Caco-2 (cell line): ENCODE measurements around the gene IL15. TPM values are rescaled to one million over a fixed set of nuclear protein-coding genes. Genes with fewer than 3 reads are reported as not detected.
A peak's percentile ranks its signal among the peaks of the same experiment; 100 is the strongest.

Source experiments
- BruUV-seq: library from RNA; stranded (reverse); fragments of 400-500 nt; replicated peaks from 2 replicates; lab custom pipeline; 2021; lab: Mats Ljungman, UMichigan
- CTCF ChIA-PET: fragments of 300-600 bp; sonication (Branson Sonifier 250); formaldehyde crosslinking; loops from one replicate; lab custom pipeline; 2022; ENCODE audit warnings: antibody characterized with exemption; lab: Charles Lee
- POLR2A ChIA-PET: fragments of 300-600 bp; sonication (Branson Sonifier 250); formaldehyde crosslinking; loops from one replicate; lab custom pipeline; 2022; ENCODE audit warnings: antibody characterized with exemption; lab: Charles Lee
- DNase-seq, 2 experiments: peaks; one replicate each; pipeline versions ENCODE4 v3.0.0 to v3.0.0-alpha.2; 2020 to 2022
- H3K27me3 ChIP-seq: replicated peaks from 2 replicates; pipeline ENCODE4 v1.6.0; 2011; ENCODE audit warnings: low read length; ENCODE audit not compliant: control insufficient read depth, insufficient read depth
- H3K36me3 ChIP-seq: 2 replicates; pipeline ENCODE4 v1.5.1; 2011; ENCODE audit warnings: low read length; ENCODE audit not compliant: control insufficient read depth, insufficient read depth
- H3K4me1 ChIP-seq: fragments of 250-450 bp; sonication (Bioruptor Pico); 2 replicates; pipeline ENCODE4 v1.5.1; 2020; ENCODE audit warnings: mild to moderate bottlenecking
- H3K4me3 ChIP-seq: 2 replicates; pipeline ENCODE4 v1.5.1; 2011; ENCODE audit warnings: low read depth, mild to moderate bottlenecking, control low read depth, low read length
- H3K9me3 ChIP-seq: fragments of 250-450 bp; sonication (Bioruptor Pico); 2 replicates; pipeline ENCODE4 v1.5.1; 2020; ENCODE audit warnings: mild to moderate bottlenecking, moderate library complexity
- H3K27ac Mint-ChIP-seq: one replicate; pipeline ENCODE4 v1.8.0; 2022; ENCODE audit warnings: mixed read lengths; ENCODE audit not compliant: unreplicated experiment
- H3K27me3 Mint-ChIP-seq: one replicate; pipeline ENCODE4 v1.8.0; 2022; ENCODE audit warnings: mixed read lengths; ENCODE audit not compliant: insufficient read depth, unreplicated experiment
- H3K36me3 Mint-ChIP-seq: one replicate; pipeline ENCODE4 v1.8.0; 2022; ENCODE audit warnings: mild to moderate bottlenecking, mixed read lengths; ENCODE audit not compliant: insufficient read depth, unreplicated experiment
- H3K4me1 Mint-ChIP-seq: one replicate; pipeline ENCODE4 v1.8.0; 2022; ENCODE audit warnings: low read depth, mixed read lengths; ENCODE audit not compliant: unreplicated experiment
- H3K4me3 Mint-ChIP-seq: one replicate; pipeline ENCODE4 v1.8.0; 2022; ENCODE audit warnings: mild to moderate bottlenecking, moderate library complexity, mixed read lengths; ENCODE audit not compliant: unreplicated experiment
- H3K9me3 Mint-ChIP-seq: one replicate; pipeline ENCODE4 v1.8.0; 2022; ENCODE audit warnings: mixed read lengths; ENCODE audit not compliant: unreplicated experiment
- intact Hi-C: fragments of 100-400 bp; cut with micrococcal nuclease; formaldehyde crosslinking; loops from one replicate; pipeline ENCODE4 v1.10.0; 2022; ENCODE audit not compliant: unreplicated experiment
- total RNA-seq: library from RNA; stranded (reverse); gene quantifications from 2 replicates; pipeline ENCODE4 v1.2.3, GENCODE V29; 2022
- TF ChIP-seq, protein P1 (sequence below), 2 experiments: fragments of 200-600 bp in 1 of 2; IDR thresholded peaks; 1 replicate in 1 of 2; 2 replicates in 1 of 2; pipeline versions ENCODE4 v1.5.1 to v1.8.0; 2011 to 2022; ENCODE audit warnings: antibody characterized with exemption in 1 of 2, control low read depth in 1 of 2, inconsistent platforms in 1 of 2, low read depth in 1 of 2, low read length in 1 of 2, mild to moderate bottlenecking in 1 of 2, moderate library complexity in 1 of 2; ENCODE audit not compliant: insufficient read depth in 1 of 2, severe bottlenecking in 1 of 2, unreplicated experiment in 1 of 2

Gene IL15
- total RNA-seq, 1 experiment from 2014 or later: not detected

DNA sequence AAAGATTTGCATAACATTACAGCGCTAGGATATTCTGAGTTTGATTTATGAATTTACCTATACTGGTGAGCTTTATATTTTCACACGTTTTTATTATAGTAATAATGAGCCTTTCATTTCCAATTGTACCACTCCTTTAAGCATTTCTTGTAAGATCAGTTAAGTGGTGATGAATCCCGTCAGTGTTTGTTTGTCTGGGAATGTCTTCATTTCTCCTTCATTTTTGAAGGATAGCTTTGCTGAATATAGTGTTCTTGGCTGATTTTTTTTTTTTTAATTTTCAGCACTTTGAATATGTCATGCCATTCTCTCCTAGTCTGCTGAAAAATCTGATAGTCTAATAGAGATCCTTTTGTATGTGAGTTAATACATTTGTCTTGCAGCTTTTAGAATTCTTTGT lies 70.1 kb downstream of the IL15 start:
- Histone ChIP-seq H3K27me3 (no peaks in the 10 kb centered on the region), H3K4me1 (no peaks in the 10 kb centered on the region), H3K36me3 (no peaks in the 10 kb centered on the region), H3K4me3 (no peak overlapping the region), H3K9me3 (no peaks in the 10 kb centered on the region)
- no TSS peak for BruUV-seq
- H3K4me3 Mint-ChIP-seq: no peak overlapping the region
- H3K27me3 Mint-ChIP-seq: no peaks in the 10 kb centered on the region
- no peaks in the 10 kb centered on the region for H3K36me3 Mint-ChIP-seq
- H3K9me3 Mint-ChIP-seq: no peaks in the 10 kb centered on the region
- H3K4me1 Mint-ChIP-seq: no peaks in the 10 kb centered on the region
- TF ChIP-seq, protein P1, sequence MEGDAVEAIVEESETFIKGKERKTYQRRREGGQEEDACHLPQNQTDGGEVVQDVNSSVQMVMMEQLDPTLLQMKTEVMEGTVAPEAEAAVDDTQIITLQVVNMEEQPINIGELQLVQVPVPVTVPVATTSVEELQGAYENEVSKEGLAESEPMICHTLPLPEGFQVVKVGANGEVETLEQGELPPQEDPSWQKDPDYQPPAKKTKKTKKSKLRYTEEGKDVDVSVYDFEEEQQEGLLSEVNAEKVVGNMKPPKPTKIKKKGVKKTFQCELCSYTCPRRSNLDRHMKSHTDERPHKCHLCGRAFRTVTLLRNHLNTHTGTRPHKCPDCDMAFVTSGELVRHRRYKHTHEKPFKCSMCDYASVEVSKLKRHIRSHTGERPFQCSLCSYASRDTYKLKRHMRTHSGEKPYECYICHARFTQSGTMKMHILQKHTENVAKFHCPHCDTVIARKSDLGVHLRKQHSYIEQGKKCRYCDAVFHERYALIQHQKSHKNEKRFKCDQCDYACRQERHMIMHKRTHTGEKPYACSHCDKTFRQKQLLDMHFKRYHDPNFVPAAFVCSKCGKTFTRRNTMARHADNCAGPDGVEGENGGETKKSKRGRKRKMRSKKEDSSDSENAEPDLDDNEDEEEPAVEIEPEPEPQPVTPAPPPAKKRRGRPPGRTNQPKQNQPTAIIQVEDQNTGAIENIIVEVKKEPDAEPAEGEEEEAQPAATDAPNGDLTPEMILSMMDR (IDR thresholded peaks at IDR 0.05; ENCODE audit: insufficient read depth in 1 of 2, low read depth in 1 of 2, low read length in 1 of 2, severe bottlenecking in 1 of 2, unreplicated experiment in 1 of 2): no peak
- ChIA-PET POLR2A (no interaction called here), CTCF (no interaction called here)
- intact Hi-C loops: no loop called here
- no peak for DNase-seq
- H3K27ac Mint-ChIP-seq: no peak overlapping the region

DNA sequence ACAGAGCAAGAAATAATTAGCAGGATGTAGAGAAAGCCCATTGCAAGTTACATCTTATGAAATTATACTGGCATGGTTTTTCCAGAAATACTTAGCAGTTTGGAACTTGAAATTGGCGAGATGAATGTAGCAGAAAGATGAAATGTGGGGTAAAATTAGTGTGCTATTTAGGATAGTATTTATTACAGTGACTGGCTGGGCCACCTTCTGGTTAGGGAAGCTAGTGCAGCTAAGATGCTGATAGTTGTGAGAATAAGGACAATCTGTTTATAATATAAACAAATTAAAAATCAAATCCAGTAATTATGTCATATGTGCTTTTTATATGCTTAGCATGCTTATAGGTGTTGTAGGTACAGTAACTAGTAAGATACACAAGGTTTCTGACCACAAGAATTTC lies 74.8 kb downstream of the IL15 start:
- no TSS peak for BruUV-seq
- intact Hi-C loops: loop anchor here (1.0 to 2.0 kb wide), 3 partner anchors 365 to 553 kb away; no protein-coding TSS in a partner anchor
- TF ChIP-seq, protein P1 (IDR thresholded peaks at IDR 0.05; ENCODE audit: insufficient read depth in 1 of 2, low read depth in 1 of 2, low read length in 1 of 2, severe bottlenecking in 1 of 2, unreplicated experiment in 1 of 2): peak; percentile 37 to 56
- ChIA-PET POLR2A (no interaction called here), CTCF (no interaction called here)
- no peaks in the 10 kb centered on the region for H3K27me3 Mint-ChIP-seq
- DNase-seq: no peak
- no peaks in the 10 kb centered on the region for H3K9me3 Mint-ChIP-seq
- H3K36me3 Mint-ChIP-seq: no peaks in the 10 kb centered on the region
- no peaks in the 10 kb centered on the region for H3K27me3 ChIP-seq
- no peak overlapping the region for H3K4me3 Mint-ChIP-seq
- H3K4me3 ChIP-seq: no peak overlapping the region
- no peak overlapping the region for H3K27ac Mint-ChIP-seq
- no peaks in the 10 kb centered on the region for H3K4me1 ChIP-seq
- H3K36me3 ChIP-seq: no peaks in the 10 kb centered on the region
- no peaks in the 10 kb centered on the region for H3K4me1 Mint-ChIP-seq
- no peaks in the 10 kb centered on the region for H3K9me3 ChIP-seq

DNA sequence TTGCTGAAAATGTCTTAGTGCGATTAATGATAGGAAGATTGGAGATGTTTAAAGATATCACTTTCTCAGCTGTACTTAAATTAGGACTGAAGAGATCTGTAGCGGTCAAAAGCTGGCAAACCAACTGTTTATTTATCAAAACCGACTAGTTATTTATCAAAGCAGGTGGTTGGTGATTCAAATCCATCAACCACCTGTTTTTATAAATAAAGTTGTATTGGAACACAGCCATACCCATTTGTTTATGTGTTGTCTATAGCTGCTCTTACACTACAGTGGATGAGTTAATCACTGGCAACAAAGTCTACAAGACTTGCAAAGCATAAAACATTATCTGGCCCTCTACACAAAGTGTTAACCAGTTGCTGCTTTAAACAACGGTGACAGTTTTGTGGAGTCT lies 76.8 kb downstream of the IL15 start:
- Mint-ChIP-seq H3K4me1 (no peaks in the 10 kb centered on the region), H3K36me3 (no peaks in the 10 kb centered on the region), H3K27me3 (no peaks in the 10 kb centered on the region), H3K27ac (no peak overlapping the region), H3K9me3 (no peaks in the 10 kb centered on the region), H3K4me3 (no peak overlapping the region)
- no peak for DNase-seq
- Histone ChIP-seq H3K4me1 (no peaks in the 10 kb centered on the region), H3K36me3 (no peaks in the 10 kb centered on the region), H3K4me3 (no peak overlapping the region), H3K27me3 (no peaks in the 10 kb centered on the region), H3K9me3 (no peaks in the 10 kb centered on the region)
- intact Hi-C loops: no loop called here
- TF ChIP-seq, protein P1 (IDR thresholded peaks at IDR 0.05; ENCODE audit: insufficient read depth in 1 of 2, low read depth in 1 of 2, low read length in 1 of 2, severe bottlenecking in 1 of 2, unreplicated experiment in 1 of 2): no peak
- ChIA-PET POLR2A (no interaction called here), CTCF (no interaction called here)
- BruUV-seq: no TSS peak
